T-helper 17 cell (primary cell): ENCODE measurements around the gene OCSTAMP. TPM values are rescaled to one million over a fixed set of nuclear protein-coding genes. Genes with fewer than 3 reads are reported as not detected.

Experiments
- ATAC-seq: fragments of 150-1000 bp; cut with Tn5 transposase; 2 replicates; pipeline ENCODE4 v1.10.0; 2021; ENCODE audit warnings: mild to moderate bottlenecking, moderate library complexity
- DNase-seq, 3 donors: peaks; one replicate each; pipeline versions ENCODE4 v3.0.0 to v3.0.0-alpha.2; 2020 to 2021
- H3K9me3 ChIP-seq: one replicate; pipeline ENCODE4 v1.7.0; 2013; ENCODE audit warnings: low read length, mild to moderate bottlenecking; ENCODE audit not compliant: control insufficient read depth, poor library complexity, severe bottlenecking
- H3K27ac Mint-ChIP-seq: one replicate; pipeline ENCODE4 v1.8.0; 2022; ENCODE audit warnings: mild to moderate bottlenecking, moderate library complexity, mixed read lengths
- H3K27me3 Mint-ChIP-seq: one replicate; pipeline ENCODE4 v1.8.0; 2022; ENCODE audit warnings: mixed read lengths
- H3K36me3 Mint-ChIP-seq: one replicate; pipeline ENCODE4 v1.8.0; 2022; ENCODE audit warnings: low read depth, mixed read lengths
- H3K4me1 Mint-ChIP-seq: one replicate; pipeline ENCODE4 v1.8.0; 2022; ENCODE audit warnings: mild to moderate bottlenecking, mixed read lengths
- H3K4me3 Mint-ChIP-seq: one replicate; pipeline ENCODE4 v1.8.0; 2022; ENCODE audit warnings: mild to moderate bottlenecking, moderate library complexity, mixed read lengths
- total RNA-seq, 4 donors: library from RNA in 2 of 4; stranded (reverse) in 2 of 4; gene quantifications; one replicate each; pipeline ENCODE4 v1.2.3 and lab custom pipeline; 2022 to 2026

The OCSTAMP gene
- total RNA-seq, 2 donors from 2014 or later, result not detected

DNA sequence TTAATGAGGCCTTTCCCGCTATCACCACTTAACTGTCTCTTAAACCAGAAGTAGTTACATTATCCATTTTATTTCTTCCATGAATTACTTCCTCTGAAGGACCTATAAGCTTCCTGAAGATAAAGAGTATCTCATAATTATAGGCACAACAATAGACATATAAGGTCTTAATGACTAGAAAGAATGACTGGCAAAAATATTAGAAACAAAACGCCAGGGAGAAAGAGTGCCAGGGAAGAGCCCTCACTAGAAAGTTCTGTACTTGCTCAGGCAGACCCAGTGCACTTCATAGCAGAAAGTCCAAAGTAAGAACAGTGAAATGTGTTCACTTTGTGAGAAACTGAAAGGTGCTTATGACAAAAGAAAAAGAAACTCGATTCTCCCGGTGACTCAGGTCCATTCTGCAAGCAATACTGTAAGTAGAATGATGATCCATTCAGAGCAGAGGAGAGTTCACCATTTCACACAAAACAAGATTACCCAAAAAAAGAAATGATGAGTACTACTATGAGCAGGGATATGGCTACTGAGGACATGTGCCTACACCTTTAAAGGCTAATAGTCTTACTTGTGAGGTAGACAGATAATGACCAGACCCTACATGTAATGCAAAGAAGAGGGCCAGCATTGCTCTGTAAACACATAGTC, 42.6 kb downstream of the OCSTAMP start:
- H3K9me3 ChIP-seq, result peaks cover 7% of the 10 kb centered on the region
- ATAC-seq (no peak), DNase-seq (no peak)
- Mint-ChIP-seq H3K4me3 (no peak overlapping the region), H3K4me1 (peaks cover 2% of the 10 kb centered on the region), H3K27ac (no peak overlapping the region), H3K27me3 (peaks cover 64% of the 10 kb centered on the region), H3K36me3 (peaks cover 8% of the 10 kb centered on the region)

DNA sequence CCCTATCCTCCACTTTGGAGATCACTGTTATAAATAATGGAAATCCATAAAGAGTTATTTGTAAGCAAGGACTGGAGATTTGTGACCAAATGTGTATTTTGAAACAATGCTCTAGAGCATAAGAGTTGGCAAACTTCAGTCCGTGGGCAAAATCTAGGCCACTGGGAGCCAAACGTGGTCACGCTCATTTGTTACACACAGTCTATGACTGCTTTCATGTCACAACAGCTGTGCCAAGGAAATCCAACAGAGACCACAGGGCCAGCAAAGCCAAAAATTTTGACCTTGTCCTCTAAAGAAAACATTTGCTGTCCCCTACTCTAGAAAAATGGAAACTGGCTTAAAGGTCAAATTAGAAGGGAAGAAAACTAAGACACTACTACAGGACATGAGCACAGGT, 44.9 kb downstream of the OCSTAMP start:
- H3K4me1 Mint-ChIP-seq, result peaks cover 2% of the 10 kb centered on the region
- H3K36me3 Mint-ChIP-seq, result peaks cover 8% of the 10 kb centered on the region
- peaks cover 9% of the 10 kb centered on the region for H3K9me3 ChIP-seq
- H3K4me3 Mint-ChIP-seq, result no peak overlapping the region
- DNase-seq, result no peak
- no peak overlapping the region for H3K27ac Mint-ChIP-seq
- H3K27me3 Mint-ChIP-seq, result peaks cover 52% of the 10 kb centered on the region
- ATAC-seq, result no peak

DNA sequence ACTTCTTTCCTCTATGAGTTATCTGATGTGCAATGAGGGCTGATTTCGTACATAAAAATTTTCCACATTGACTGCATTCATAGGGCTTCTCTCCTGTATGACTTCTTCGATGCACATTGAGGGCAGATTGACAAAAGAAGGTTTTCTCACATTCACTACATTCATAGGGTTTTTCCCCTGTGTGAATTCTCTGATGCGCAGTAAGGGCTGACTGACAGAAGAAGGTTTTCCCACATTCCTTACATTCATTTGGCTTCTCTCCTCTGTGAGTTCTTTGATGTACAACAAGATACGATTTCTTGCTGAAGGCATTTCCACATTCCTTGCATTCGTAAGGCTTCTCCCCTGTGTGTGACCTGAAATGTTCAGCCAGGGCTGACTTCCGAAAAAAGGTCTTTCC, 48.5 kb downstream of the OCSTAMP start:
- Mint-ChIP-seq H3K4me3 (no peak overlapping the region), H3K4me1 (no peaks in the 10 kb centered on the region), H3K27ac (no peak overlapping the region), H3K27me3 (peaks cover 32% of the 10 kb centered on the region), H3K36me3 (peaks cover 5% of the 10 kb centered on the region)
- ATAC-seq (no peak), DNase-seq (no peak)
- peaks cover 12% of the 10 kb centered on the region for H3K9me3 ChIP-seq

- Mint-ChIP-seq H3K27ac (no peak overlapping the region), H3K4me1 (no peaks in the 10 kb centered on the region), H3K36me3 (peaks cover 4% of the 10 kb centered on the region), H3K27me3 (peaks cover 32% of the 10 kb centered on the region), H3K4me3 (no peak overlapping the region)
- H3K9me3 ChIP-seq, result peaks cover 12% of the 10 kb centered on the region
- ATAC-seq (no peak), DNase-seq (no peak)
Observed at GRCh38 chr20:46501337-46501942, 49.0 kb downstream of the OCSTAMP start.

DNA sequence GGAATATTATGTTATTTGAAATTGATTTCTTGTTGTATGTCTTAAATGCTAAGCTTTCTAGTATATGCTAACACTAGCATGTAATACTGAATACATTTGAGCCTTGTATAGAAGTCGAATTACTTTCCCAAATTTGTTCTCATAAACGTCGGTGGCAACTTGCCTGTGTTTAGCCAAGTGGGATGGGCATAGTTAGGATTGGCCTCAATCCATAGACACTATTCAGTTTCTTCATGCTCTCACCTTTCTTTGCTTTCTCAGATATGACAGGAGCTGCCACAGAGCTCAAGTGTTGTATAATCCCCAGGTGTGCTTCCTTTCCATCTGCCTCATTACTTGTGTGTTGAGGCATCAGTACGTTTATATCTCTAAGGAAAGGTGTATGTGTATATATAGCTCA, 56.4 kb downstream of the OCSTAMP start:
- H3K4me3 Mint-ChIP-seq, result no peak overlapping the region
- ATAC-seq, result no peak
- H3K36me3 Mint-ChIP-seq, result peaks cover 3% of the 10 kb centered on the region
- H3K4me1 Mint-ChIP-seq, result peaks cover 2% of the 10 kb centered on the region
- H3K9me3 ChIP-seq, result no peaks in the 10 kb centered on the region
- peaks cover 62% of the 10 kb centered on the region for H3K27me3 Mint-ChIP-seq
- DNase-seq, result no peak
- H3K27ac Mint-ChIP-seq, result no peak overlapping the region

DNA sequence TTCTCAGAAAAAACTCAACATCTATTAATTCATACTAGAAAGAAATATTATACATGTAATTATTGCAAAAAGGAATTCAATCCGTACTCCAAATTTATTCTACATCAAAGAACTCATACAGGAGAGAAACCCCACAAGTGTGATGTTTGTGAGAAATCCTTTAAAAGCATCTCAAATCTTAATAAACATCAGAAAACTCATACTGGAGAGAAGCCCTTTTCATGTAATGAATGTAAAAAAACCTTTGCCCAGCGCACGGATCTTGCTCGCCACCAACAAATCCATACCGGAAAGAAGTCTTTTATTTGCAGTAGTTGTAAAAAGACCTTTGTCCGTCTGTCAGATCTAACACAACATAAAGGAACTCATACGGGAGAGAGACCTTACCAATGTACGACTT, 59.1 kb downstream of the OCSTAMP start:
- Mint-ChIP-seq H3K36me3 (peaks cover 6% of the 10 kb centered on the region), H3K27me3 (peaks cover 75% of the 10 kb centered on the region), H3K27ac (no peak overlapping the region), H3K4me3 (no peak overlapping the region), H3K4me1 (peaks cover 2% of the 10 kb centered on the region)
- ATAC-seq, result no peak
- no peaks in the 10 kb centered on the region for H3K9me3 ChIP-seq
- DNase-seq, result no peak

Other genes with a start within 250 kb of the OCSTAMP start
- not detected for gene CDH22, start 242.2 kb downstream of the OCSTAMP start, total RNA-seq
- 100 to 1,000 TPM; 104 to 107 TPM for gene ELMO2, start 144.0 kb downstream of the OCSTAMP start, total RNA-seq
- under 1 TPM; 0.21 to 0.27 TPM for gene ZNF334, start 37.1 kb downstream of the OCSTAMP start, total RNA-seq
- under 1 TPM in 1 of 2 donors, not detected in 1; 0.10 TPM for gene SLC13A3, start 100.8 kb upstream of the OCSTAMP start, total RNA-seq
- 1 to 10 TPM; 4.6 to 6.8 TPM for gene TP53RK, start 138.8 kb upstream of the OCSTAMP start, total RNA-seq
- not detected for gene SLC2A10, start 159.0 kb upstream of the OCSTAMP start, total RNA-seq